HCT116 (cell line): Measurements from ENCODE around the gene KCNIP3. TPM values are rescaled to one million over a fixed set of nuclear protein-coding genes. Genes with fewer than 3 reads are reported as not detected.
"Not testable (repeated sequence)": the region's sequence is repeated elsewhere in the genome, so short reads cannot be mapped to it uniquely, and the experiment has no call there.

Experiments used
- ATAC-seq: fragments of 200-7000 bp; cut with Tn5 transposase; 2 replicates; pipeline ENCODE4 v1.9.1; 2020; ENCODE audit warnings: mild to moderate bottlenecking, moderate library complexity
- BruUV-seq: library from RNA; stranded (reverse); fragments of 400-500 nt; replicated peaks from 2 replicates; lab custom pipeline; 2021; lab: Mats Ljungman, UMichigan
- CTCF ChIA-PET: fragments of 300-600 bp; sonication (Branson Sonifier 250); formaldehyde crosslinking; loops from one replicate; lab custom pipeline; 2021; ENCODE audit warnings: antibody characterized with exemption; lab: Charles Lee
- POLR2A ChIA-PET: fragments of 300-600, 350-600 bp; sonication (Branson Sonifier 250); formaldehyde crosslinking; loops from one replicate; lab custom pipeline; 2021; ENCODE audit warnings: antibody characterized with exemption; lab: Charles Lee
- RAD21 ChIA-PET, 2 experiments: fragments of 300-600 bp; sonication (Branson Sonifier 250); formaldehyde crosslinking; loops; one replicate each; lab custom pipeline; 2023; ENCODE audit warnings: low total read pairs in 2 of 2; ENCODE audit not compliant: uncharacterized antibody in 2 of 2, unreplicated experiment in 2 of 2, low non-redundant PET in 1 of 2; lab: Charles Lee
- DNase-seq: peaks from one replicate; pipeline ENCODE4 v3.0.0-alpha.2; 2010; ENCODE audit warnings: low read depth, low spot score
- H2AFZ ChIP-seq: fragments of 200-600 bp; shearing (Covaris generic), sonication (generic); 2 replicates; pipeline ENCODE4 v1.6.1; 2017; ENCODE audit warnings: low read depth, mixed run types, mixed read lengths, antibody characterized with exemption, low read length; ENCODE audit not compliant: poor library complexity, severe bottlenecking
- H3K27ac ChIP-seq: 2 replicates; pipeline ENCODE4 v1.5.1; 2012; ENCODE audit warnings: low read depth, low read length
- H3K27me3 ChIP-seq: fragments of 200-600 bp; sonication (generic); 2 replicates; pipeline ENCODE4 v1.6.1; 2016; ENCODE audit warnings: mixed run types, low read length, mixed read lengths; ENCODE audit not compliant: insufficient read depth
- H3K36me3 ChIP-seq, 2 experiments: fragments of 200-500 bp in 1 of 2; fragments of 200-600 bp in 1 of 2; sonication (Bioruptor generic) in 1 of 2; sonication (generic) in 1 of 2; 2 replicates each; pipeline versions ENCODE4 v1.5.1 to v1.6.1; 2014 to 2016; ENCODE audit warnings: low read length in 2 of 2, inconsistent platforms in 1 of 2, mixed read lengths in 1 of 2, mixed run types in 1 of 2; ENCODE audit not compliant: insufficient read depth in 2 of 2, control insufficient read depth in 1 of 2
- H3K4me1 ChIP-seq, 2 experiments: fragments of 200-600 bp in 1 of 2; sonication (generic) in 1 of 2; 2 replicates each; pipeline versions ENCODE4 v1.5.1 to v1.6.1; 2012 to 2017; ENCODE audit warnings: low read length in 2 of 2, inconsistent platforms in 1 of 2, mild to moderate bottlenecking in 1 of 2, mixed read lengths in 1 of 2, mixed run types in 1 of 2, moderate library complexity in 1 of 2; ENCODE audit not compliant: insufficient read depth in 2 of 2, control insufficient read depth in 1 of 2
- H3K4me2 ChIP-seq: fragments of 200-600 bp; sonication (generic); 2 replicates; pipeline ENCODE4 v1.6.1; 2017; ENCODE audit warnings: mixed run types, low read length, mixed read lengths
- H3K4me3 ChIP-seq, 2 experiments: fragments of 200-600 bp in 1 of 2; sonication (generic) in 1 of 2; replicated peaks in 1 of 2; 2 replicates each; pipeline ENCODE4 v1.5.1; 2011 to 2016; ENCODE audit warnings: low read length in 2 of 2, control low read depth in 1 of 2, low read depth in 1 of 2, mild to moderate bottlenecking in 1 of 2, mixed read lengths in 1 of 2, mixed run types in 1 of 2
- H3K79me2 ChIP-seq: fragments of 200-600 bp; sonication (generic); 2 replicates; pipeline ENCODE4 v1.6.1; 2017; ENCODE audit warnings: mild to moderate bottlenecking, mixed run types, low read length, moderate library complexity, mixed read lengths; ENCODE audit not compliant: insufficient read depth
- H3K9ac ChIP-seq: fragments of 200-600 bp; sonication (generic); 2 replicates; pipeline ENCODE4 v1.6.1; 2016; ENCODE audit warnings: low read length, mixed read lengths
- H3K9me2 ChIP-seq: fragments of 200-600 bp; sonication (generic), shearing (Covaris generic); 2 replicates; pipeline ENCODE4 v1.6.1; 2017; ENCODE audit warnings: mixed run types, mild to moderate bottlenecking, moderate library complexity; ENCODE audit not compliant: insufficient read depth
- H3K9me3 ChIP-seq, 2 experiments: fragments of 200-500 bp in 1 of 2; fragments of 200-600 bp in 1 of 2; sonication (Bioruptor generic) in 1 of 2; sonication (generic) in 1 of 2; 2 replicates each; pipeline ENCODE4 v1.6.1; 2014 to 2017; ENCODE audit warnings: low read length in 2 of 2, mixed read lengths in 2 of 2, inconsistent platforms in 1 of 2, low read depth in 1 of 2, mild to moderate bottlenecking in 1 of 2, mixed run types in 1 of 2, moderate library complexity in 1 of 2; ENCODE audit not compliant: control insufficient read depth in 1 of 2, insufficient read depth in 1 of 2
- H4K20me1 ChIP-seq: fragments of 200-600 bp; sonication (generic), shearing (Covaris generic); 2 replicates; pipeline ENCODE4 v1.6.1; 2017; ENCODE audit warnings: mixed run types, mild to moderate bottlenecking, moderate library complexity; ENCODE audit not compliant: insufficient read depth
- EGR1 ChIP-seq: IDR thresholded peaks from 2 replicates; pipeline ENCODE4 v1.6.1; 2012; ENCODE audit warnings: low read depth
- EZH2 ChIP-seq: fragments of 200-600 bp; sonication (generic); IDR thresholded peaks from 2 replicates; pipeline ENCODE4 v1.6.1; 2017; ENCODE audit warnings: antibody characterized with exemption, mixed run types
- FOSL1 ChIP-seq: IDR thresholded peaks from 2 replicates; pipeline ENCODE4 v1.6.1; 2012; ENCODE audit warnings: low read depth
- POLR2AphosphoS5 ChIP-seq: IDR thresholded peaks from 2 replicates; pipeline ENCODE4 v1.6.1; 2011; ENCODE audit warnings: mild to moderate bottlenecking, low read depth, low read length, moderate library complexity
- SRF ChIP-seq: IDR thresholded peaks from 2 replicates; pipeline ENCODE4 v1.6.1; 2012; ENCODE audit warnings: low read depth
- intact Hi-C: fragments of 100-400 bp; cut with micrococcal nuclease; formaldehyde crosslinking; loops from 2 replicates; pipeline ENCODE4 v1.10.0; 2022
- total RNA-seq: library from RNA; stranded (reverse); gene quantifications from one replicate; pipeline ENCODE4 v1.2.1, GENCODE V29; 2021; ENCODE audit not compliant: unreplicated experiment
- TF ChIP-seq, protein P1 (sequence below): IDR thresholded peaks from 2 replicates; pipeline ENCODE4 v1.6.1; 2012
- TF ChIP-seq, protein P2 (sequence below), 3 experiments: fragments of 200-600 bp in 1 of 3; sonication (generic) in 1 of 3; IDR thresholded peaks in 2 of 3; conservative IDR thresholded peaks in 1 of 3; 2 replicates each; pipeline ENCODE4 v1.5.1; 2012 to 2017; ENCODE audit warnings: low read depth in 2 of 3, low read length in 2 of 3, antibody characterized with exemption in 1 of 3, borderline replicate concordance in 1 of 3, control low read depth in 1 of 3, mild to moderate bottlenecking in 1 of 3, mixed read lengths in 1 of 3, mixed run types in 1 of 3, moderate library complexity in 1 of 3; ENCODE audit not compliant: insufficient read depth in 1 of 3

Gene KCNIP3
- total RNA-seq, 1 experiment from 2014 or later, result 3.1 TPM

DNA sequence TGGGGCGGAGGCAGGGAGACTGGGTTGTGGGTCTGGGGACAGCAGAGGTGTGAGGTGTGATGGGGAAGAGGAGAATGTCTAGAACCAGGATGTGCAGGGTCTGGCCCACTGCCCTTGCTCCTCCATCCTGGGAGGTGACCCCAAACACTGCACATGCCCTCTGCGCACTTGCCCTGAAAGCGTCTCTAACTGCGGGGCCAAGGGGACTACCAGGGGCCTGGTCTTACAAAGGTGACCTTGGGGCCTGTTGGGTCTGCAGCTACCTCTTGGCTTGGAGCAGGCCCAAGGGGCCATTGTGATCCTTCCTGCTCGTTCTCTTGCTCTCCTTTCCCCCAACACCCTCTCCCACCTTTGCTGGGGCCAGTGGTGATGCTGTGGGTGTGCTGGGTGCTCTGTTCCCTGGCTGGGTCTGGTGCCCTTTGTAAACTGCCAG lies 57.3 kb downstream of the KCNIP3 start:
- ChIA-PET POLR2A (no interaction called here), RAD21 (no interaction called here), CTCF (interaction anchor here (1.0 kb wide), 1 partner anchor 9 kb away, joined by 4 read pairs; no protein-coding TSS in a partner anchor)
- no peaks in the 10 kb centered on the region for H3K27me3 ChIP-seq
- no peaks in the 10 kb centered on the region for H3K4me1 ChIP-seq
- H2AFZ ChIP-seq, result no peak overlapping the region
- no peak overlapping the region for H3K4me2 ChIP-seq
- H3K79me2 ChIP-seq, result no peaks in the 10 kb centered on the region
- H3K36me3 ChIP-seq, result no peaks in the 10 kb centered on the region
- ATAC-seq, result no peak
- H3K4me3 ChIP-seq, result no peak overlapping the region
- no TSS peak for BruUV-seq
- H4K20me1 ChIP-seq, result no peaks in the 10 kb centered on the region
- H3K9me3 ChIP-seq, result no peaks in the 10 kb centered on the region
- intact Hi-C loops, result no loop called here
- TF ChIP-seq EZH2, result no peak
- H3K9me2 ChIP-seq, result no peaks in the 10 kb centered on the region
- H3K9ac ChIP-seq, result no peak overlapping the region
- no peak overlapping the region for H3K27ac ChIP-seq
- no peak for DNase-seq

DNA sequence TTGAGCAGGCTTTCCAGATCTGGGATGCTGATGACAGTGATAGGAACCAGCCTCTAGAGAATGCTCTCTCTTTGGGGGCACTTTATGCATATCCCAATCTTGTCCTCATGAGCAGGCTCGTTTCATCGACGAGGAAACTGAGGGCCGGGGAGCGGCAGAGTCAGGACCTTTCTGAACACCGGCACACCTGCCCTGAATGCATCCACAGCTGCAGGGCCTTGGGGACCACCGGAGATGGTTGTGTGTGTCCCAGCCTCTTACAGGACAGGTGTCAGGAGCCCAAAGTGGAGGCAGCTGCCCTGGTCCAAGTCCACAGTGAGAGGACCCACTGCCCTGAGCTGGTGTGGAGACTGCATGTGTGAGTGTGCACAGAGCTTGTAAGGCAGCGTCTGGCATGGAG lies 57.8 kb downstream of the KCNIP3 start:
- H3K27me3 ChIP-seq, result no peaks in the 10 kb centered on the region
- no peak overlapping the region for H3K4me3 ChIP-seq
- intact Hi-C loops, result no loop called here
- H4K20me1 ChIP-seq, result no peaks in the 10 kb centered on the region
- H2AFZ ChIP-seq, result no peak overlapping the region
- H3K27ac ChIP-seq, result no peak overlapping the region
- ChIA-PET RAD21 (no interaction called here), CTCF (interaction anchor here (1.0 kb wide), 1 partner anchor 10 kb away, joined by 4 read pairs; no protein-coding TSS in a partner anchor), POLR2A (no interaction called here)
- no peak overlapping the region for H3K4me2 ChIP-seq
- H3K9ac ChIP-seq, result no peak overlapping the region
- no peaks in the 10 kb centered on the region for H3K9me2 ChIP-seq
- no peaks in the 10 kb centered on the region for H3K4me1 ChIP-seq
- no peak for DNase-seq
- no peaks in the 10 kb centered on the region for H3K9me3 ChIP-seq
- no peaks in the 10 kb centered on the region for H3K79me2 ChIP-seq
- H3K36me3 ChIP-seq, result no peaks in the 10 kb centered on the region
- BruUV-seq, result no TSS peak
- TF ChIP-seq, protein P1, sequence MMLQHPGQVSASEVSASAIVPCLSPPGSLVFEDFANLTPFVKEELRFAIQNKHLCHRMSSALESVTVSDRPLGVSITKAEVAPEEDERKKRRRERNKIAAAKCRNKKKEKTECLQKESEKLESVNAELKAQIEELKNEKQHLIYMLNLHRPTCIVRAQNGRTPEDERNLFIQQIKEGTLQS, result no peak
- TF ChIP-seq FOSL1 (no peak), POLR2AphosphoS5 (no peak), SRF (no peak), EGR1 (no peak)
- TF ChIP-seq, protein P2, sequence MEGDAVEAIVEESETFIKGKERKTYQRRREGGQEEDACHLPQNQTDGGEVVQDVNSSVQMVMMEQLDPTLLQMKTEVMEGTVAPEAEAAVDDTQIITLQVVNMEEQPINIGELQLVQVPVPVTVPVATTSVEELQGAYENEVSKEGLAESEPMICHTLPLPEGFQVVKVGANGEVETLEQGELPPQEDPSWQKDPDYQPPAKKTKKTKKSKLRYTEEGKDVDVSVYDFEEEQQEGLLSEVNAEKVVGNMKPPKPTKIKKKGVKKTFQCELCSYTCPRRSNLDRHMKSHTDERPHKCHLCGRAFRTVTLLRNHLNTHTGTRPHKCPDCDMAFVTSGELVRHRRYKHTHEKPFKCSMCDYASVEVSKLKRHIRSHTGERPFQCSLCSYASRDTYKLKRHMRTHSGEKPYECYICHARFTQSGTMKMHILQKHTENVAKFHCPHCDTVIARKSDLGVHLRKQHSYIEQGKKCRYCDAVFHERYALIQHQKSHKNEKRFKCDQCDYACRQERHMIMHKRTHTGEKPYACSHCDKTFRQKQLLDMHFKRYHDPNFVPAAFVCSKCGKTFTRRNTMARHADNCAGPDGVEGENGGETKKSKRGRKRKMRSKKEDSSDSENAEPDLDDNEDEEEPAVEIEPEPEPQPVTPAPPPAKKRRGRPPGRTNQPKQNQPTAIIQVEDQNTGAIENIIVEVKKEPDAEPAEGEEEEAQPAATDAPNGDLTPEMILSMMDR (IDR thresholded peaks at IDR 0.05 in 2 of 3, conservative IDR thresholded peaks at IDR 0.05 in 1 of 3; ENCODE audit: borderline replicate concordance in 1 of 3, insufficient read depth in 1 of 3, low read depth in 2 of 3, low read length in 2 of 3), result no peak
- ATAC-seq, result no peak

DNA sequence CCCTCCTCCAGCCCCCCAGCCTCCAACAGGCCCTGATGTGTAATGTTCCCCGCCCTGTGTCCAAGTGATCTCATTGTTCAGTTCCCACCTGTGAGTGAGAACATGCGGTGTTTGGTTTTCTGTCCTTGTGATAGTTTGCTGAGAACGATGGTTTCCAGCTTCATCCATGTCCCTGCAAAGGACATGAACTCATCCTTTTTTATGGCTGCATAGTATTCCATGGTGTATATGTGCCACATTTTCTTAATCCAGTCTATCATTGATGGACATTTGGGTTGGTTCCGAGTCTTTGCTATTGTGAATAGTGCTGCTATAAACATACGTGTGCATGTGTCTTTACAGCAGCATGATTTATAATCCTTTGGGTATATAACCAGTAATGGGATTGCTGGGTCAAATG lies 58.3 kb downstream of the KCNIP3 start:
- H3K36me3 ChIP-seq, H3K9ac ChIP-seq, H3K4me2 ChIP-seq, H3K27me3 ChIP-seq, POLR2A ChIA-PET, H4K20me1 ChIP-seq, intact Hi-C loops, DNase-seq, H2AFZ ChIP-seq, H3K9me3 ChIP-seq, H3K9me2 ChIP-seq, RAD21 ChIA-PET, BruUV-seq, H3K27ac ChIP-seq, ATAC-seq, H3K4me1 ChIP-seq, H3K79me2 ChIP-seq, H3K4me3 ChIP-seq: not testable (repeated sequence)
- CTCF ChIA-PET, result interaction anchor here (1.0 kb wide), 1 partner anchor 10 kb away, joined by 4 read pairs; no protein-coding TSS in a partner anchor
